Liver (tissue), 9 donors: ENCODE results near the gene CDH4. TPM values are rescaled to one million over a fixed set of nuclear protein-coding genes. Genes with fewer than 3 reads are reported as not detected.

Experiments used
- DNase-seq: peaks from one replicate; pipeline ENCODE4 v3.0.0-alpha.2; 2017; ENCODE audit warnings: low spot score
- H3K27ac ChIP-seq, 2 donors: one replicate each; pipeline ENCODE4 v1.7.0; 2013; ENCODE audit warnings: inconsistent platforms in 2 of 2, low read length in 2 of 2, control low read depth in 1 of 2, low read depth in 1 of 2, mild to moderate bottlenecking in 1 of 2
- H3K27me3 ChIP-seq, 4 donors: one replicate each; pipeline versions ENCODE4 v1.6.1 to v1.7.0; 2013; ENCODE audit warnings: low read length in 3 of 4, inconsistent platforms in 1 of 4, mild to moderate bottlenecking in 1 of 4, moderate library complexity in 1 of 4; ENCODE audit not compliant: control insufficient read depth in 4 of 4, insufficient read depth in 4 of 4
- H3K36me3 ChIP-seq, 4 donors: one replicate each; pipeline versions ENCODE4 v1.6.1 to v1.7.0; 2013; ENCODE audit warnings: low read length in 3 of 4, mild to moderate bottlenecking in 3 of 4, low read depth in 1 of 4, moderate library complexity in 1 of 4; ENCODE audit not compliant: control insufficient read depth in 4 of 4, insufficient read depth in 3 of 4
- H3K4me1 ChIP-seq, 4 donors: one replicate each; pipeline versions ENCODE4 v1.6.1 to v1.7.0; 2013; ENCODE audit warnings: low read length in 3 of 4, mild to moderate bottlenecking in 3 of 4, moderate library complexity in 1 of 4; ENCODE audit not compliant: control insufficient read depth in 4 of 4, insufficient read depth in 4 of 4
- H3K4me3 ChIP-seq, 3 donors: one replicate each; pipeline versions ENCODE4 v1.6.1 to v1.7.0; 2013; ENCODE audit warnings: low read length in 3 of 3, control low read depth in 1 of 3, low read depth in 1 of 3, mild to moderate bottlenecking in 1 of 3
- H3K9ac ChIP-seq, 2 donors: one replicate each; pipeline ENCODE4 v1.7.0; 2013; ENCODE audit warnings: low read length in 2 of 2, mild to moderate bottlenecking in 2 of 2, moderate library complexity in 2 of 2, control low read depth in 1 of 2, low read depth in 1 of 2
- H3K9me3 ChIP-seq, 4 donors: one replicate each; pipeline versions ENCODE4 v1.6.1 to v1.7.0; 2013; ENCODE audit warnings: low read length in 3 of 4; ENCODE audit not compliant: control insufficient read depth in 4 of 4
- CTCF ChIP-seq: fragments of 150-350 bp; IDR thresholded peaks from 2 replicates; pipeline ENCODE4 v1.5.1; 2017; ENCODE audit warnings: improper control_type of control experiment, low read depth, low read length; ENCODE audit not compliant: missing input control
- FOXA1 ChIP-seq: IDR thresholded peaks from 2 replicates; pipeline ENCODE4 v1.6.1; 2016; ENCODE audit warnings: antibody characterized with exemption
- FOXA2 ChIP-seq: IDR thresholded peaks from 2 replicates; pipeline ENCODE4 v1.6.1; 2016; ENCODE audit warnings: antibody characterized with exemption
- GABPA ChIP-seq, 2 donors: IDR thresholded peaks in 1 of 2; conservative IDR thresholded peaks in 1 of 2; 2 replicates each; pipeline ENCODE4 v1.6.1; 2016; ENCODE audit warnings: antibody characterized with exemption in 2 of 2, mild to moderate bottlenecking in 1 of 2, moderate library complexity in 1 of 2
- HNF4A ChIP-seq, 2 donors: conservative IDR thresholded peaks; 2 replicates each; pipeline ENCODE4 v1.6.1; 2016; ENCODE audit warnings: antibody characterized with exemption in 2 of 2, mild to moderate bottlenecking in 2 of 2
- HNF4G ChIP-seq: IDR thresholded peaks from 2 replicates; pipeline ENCODE4 v1.6.1; 2016; ENCODE audit warnings: antibody characterized with exemption
- JUND ChIP-seq, 2 donors: IDR thresholded peaks; 2 replicates each; pipeline ENCODE4 v1.6.1; 2016; ENCODE audit warnings: antibody characterized with exemption in 2 of 2
- MAX ChIP-seq: IDR thresholded peaks from 2 replicates; pipeline ENCODE4 v1.6.1; 2016; ENCODE audit warnings: antibody characterized with exemption
- NR2F2 ChIP-seq: IDR thresholded peaks from 2 replicates; pipeline ENCODE4 v1.6.1; 2016; ENCODE audit warnings: antibody characterized with exemption
- RAD21 ChIP-seq, 2 donors: IDR thresholded peaks; 2 replicates each; pipeline ENCODE4 v1.6.1; 2016; ENCODE audit warnings: antibody characterized with exemption in 2 of 2, mild to moderate bottlenecking in 2 of 2
- RXRA ChIP-seq, 2 donors: IDR thresholded peaks; 2 replicates each; pipeline ENCODE4 v1.6.1; 2017 to 2018; ENCODE audit warnings: antibody characterized with exemption in 2 of 2, mild to moderate bottlenecking in 1 of 2
- SP1 ChIP-seq: IDR thresholded peaks from 2 replicates; pipeline ENCODE4 v1.6.1; 2018; ENCODE audit warnings: antibody characterized with exemption, mild to moderate bottlenecking
- TAF1 ChIP-seq: conservative IDR thresholded peaks from 2 replicates; pipeline ENCODE4 v1.6.1; 2016; ENCODE audit warnings: antibody characterized with exemption, mild to moderate bottlenecking
- YY1 ChIP-seq: IDR thresholded peaks from 2 replicates; pipeline ENCODE4 v1.6.1; 2016; ENCODE audit warnings: antibody characterized with exemption, mild to moderate bottlenecking
- WGBS: extraction: QIAGEN DNeasy Blood & Tissue Kit; methylation state at CpG from one replicate; pipeline ENCODE4 v1.1.7; 2013; 5-methylcytosine and 5-hydroxymethylcytosine counted together
- polyA plus RNA-seq, 2 donors: library from polyadenylated mRNA; stranded (reverse) in 1 of 2; unstranded in 1 of 2; fragments of 200-250 nt in 1 of 2; fragments of >200 nt in 1 of 2; fragmentation: Nextera tagmentation in 1 of 2; extraction: Ambion mirVana in 1 of 2; gene quantifications; one replicate each; pipeline versions ENCODE4 v1.2.1 to v1.2.3, GENCODE V29; 2013 to 2015
- total RNA-seq, 2 donors: library from RNA; depleted of rRNA; stranded (reverse); fragments of >200 nt; gene quantifications; one replicate each; pipeline ENCODE4 v1.2.3, GENCODE V29; 2014
- TF ChIP-seq, protein P1 (sequence below): IDR thresholded peaks from 2 replicates; pipeline ENCODE4 v1.6.1; 2016; ENCODE audit warnings: antibody characterized with exemption
- TF ChIP-seq, protein P2 (sequence below): IDR thresholded peaks from 2 replicates; pipeline ENCODE4 v1.6.1; 2016; ENCODE audit warnings: antibody characterized with exemption
- TF ChIP-seq, protein P3 (sequence below): IDR thresholded peaks from 2 replicates; pipeline ENCODE4 v1.6.1; 2016; ENCODE audit warnings: antibody characterized with exemption, mild to moderate bottlenecking
- donor health status: healthy.
- donor health status: healthy.
- donor health status: healthy.
- donor health status: healthy.
- donor health status: healthy.

Gene CDH4
- total and polyA plus RNA-seq, 4 donors = 0.03 to 0.25 (median 0.19) TPM; not detected in 1

GRCh38 chr20:61925555-61926252, 673.6 kb downstream of the CDH4 start:
- 78% methylated on average over 21 of the region's 21 CpGs for WGBS
- no peak overlapping the region for H3K9ac ChIP-seq
- H3K4me1 ChIP-seq = no peaks in the 10 kb centered on the region
- H3K27me3 ChIP-seq = no peaks in the 10 kb centered on the region
- no peaks in the 10 kb centered on the region for H3K36me3 ChIP-seq
- H3K4me3 ChIP-seq = no peak overlapping the region
- no peak for DNase-seq
- H3K27ac ChIP-seq = no peak overlapping the region
- TF ChIP-seq YY1 (no peak), MAX (no peak), RXRA (IDR thresholded peaks at IDR 0.05) (no peak), RAD21 (IDR thresholded peaks at IDR 0.05) (no peak), HNF4G (no peak), SP1 (no peak), JUND (IDR thresholded peaks at IDR 0.05) (no peak), CTCF (no peak), TAF1 (no peak)
- TF ChIP-seq, protein P1, sequence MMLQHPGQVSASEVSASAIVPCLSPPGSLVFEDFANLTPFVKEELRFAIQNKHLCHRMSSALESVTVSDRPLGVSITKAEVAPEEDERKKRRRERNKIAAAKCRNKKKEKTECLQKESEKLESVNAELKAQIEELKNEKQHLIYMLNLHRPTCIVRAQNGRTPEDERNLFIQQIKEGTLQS = no peak
- TF ChIP-seq, protein P2, sequence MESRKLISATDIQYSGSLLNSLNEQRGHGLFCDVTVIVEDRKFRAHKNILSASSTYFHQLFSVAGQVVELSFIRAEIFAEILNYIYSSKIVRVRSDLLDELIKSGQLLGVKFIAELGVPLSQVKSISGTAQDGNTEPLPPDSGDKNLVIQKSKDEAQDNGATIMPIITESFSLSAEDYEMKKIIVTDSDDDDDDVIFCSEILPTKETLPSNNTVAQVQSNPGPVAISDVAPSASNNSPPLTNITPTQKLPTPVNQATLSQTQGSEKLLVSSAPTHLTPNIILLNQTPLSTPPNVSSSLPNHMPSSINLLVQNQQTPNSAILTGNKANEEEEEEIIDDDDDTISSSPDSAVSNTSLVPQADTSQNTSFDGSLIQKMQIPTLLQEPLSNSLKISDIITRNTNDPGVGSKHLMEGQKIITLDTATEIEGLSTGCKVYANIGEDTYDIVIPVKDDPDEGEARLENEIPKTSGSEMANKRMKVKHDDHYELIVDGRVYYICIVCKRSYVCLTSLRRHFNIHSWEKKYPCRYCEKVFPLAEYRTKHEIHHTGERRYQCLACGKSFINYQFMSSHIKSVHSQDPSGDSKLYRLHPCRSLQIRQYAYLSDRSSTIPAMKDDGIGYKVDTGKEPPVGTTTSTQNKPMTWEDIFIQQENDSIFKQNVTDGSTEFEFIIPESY = no peak
- no peaks in the 10 kb centered on the region for H3K9me3 ChIP-seq

- Histone ChIP-seq H3K27ac (no peak overlapping the region), H3K4me3 (no peak overlapping the region), H3K9ac (no peak overlapping the region), H3K4me1 (no peaks in the 10 kb centered on the region), H3K9me3 (no peaks in the 10 kb centered on the region), H3K27me3 (no peaks in the 10 kb centered on the region), H3K36me3 (no peaks in the 10 kb centered on the region)
- DNase-seq = no peak
- 85% methylated on average over 14 of the region's 14 CpGs for WGBS
- no peak for TF ChIP-seq FOXA2
- no peak for TF ChIP-seq CTCF
- TF ChIP-seq, protein P3, sequence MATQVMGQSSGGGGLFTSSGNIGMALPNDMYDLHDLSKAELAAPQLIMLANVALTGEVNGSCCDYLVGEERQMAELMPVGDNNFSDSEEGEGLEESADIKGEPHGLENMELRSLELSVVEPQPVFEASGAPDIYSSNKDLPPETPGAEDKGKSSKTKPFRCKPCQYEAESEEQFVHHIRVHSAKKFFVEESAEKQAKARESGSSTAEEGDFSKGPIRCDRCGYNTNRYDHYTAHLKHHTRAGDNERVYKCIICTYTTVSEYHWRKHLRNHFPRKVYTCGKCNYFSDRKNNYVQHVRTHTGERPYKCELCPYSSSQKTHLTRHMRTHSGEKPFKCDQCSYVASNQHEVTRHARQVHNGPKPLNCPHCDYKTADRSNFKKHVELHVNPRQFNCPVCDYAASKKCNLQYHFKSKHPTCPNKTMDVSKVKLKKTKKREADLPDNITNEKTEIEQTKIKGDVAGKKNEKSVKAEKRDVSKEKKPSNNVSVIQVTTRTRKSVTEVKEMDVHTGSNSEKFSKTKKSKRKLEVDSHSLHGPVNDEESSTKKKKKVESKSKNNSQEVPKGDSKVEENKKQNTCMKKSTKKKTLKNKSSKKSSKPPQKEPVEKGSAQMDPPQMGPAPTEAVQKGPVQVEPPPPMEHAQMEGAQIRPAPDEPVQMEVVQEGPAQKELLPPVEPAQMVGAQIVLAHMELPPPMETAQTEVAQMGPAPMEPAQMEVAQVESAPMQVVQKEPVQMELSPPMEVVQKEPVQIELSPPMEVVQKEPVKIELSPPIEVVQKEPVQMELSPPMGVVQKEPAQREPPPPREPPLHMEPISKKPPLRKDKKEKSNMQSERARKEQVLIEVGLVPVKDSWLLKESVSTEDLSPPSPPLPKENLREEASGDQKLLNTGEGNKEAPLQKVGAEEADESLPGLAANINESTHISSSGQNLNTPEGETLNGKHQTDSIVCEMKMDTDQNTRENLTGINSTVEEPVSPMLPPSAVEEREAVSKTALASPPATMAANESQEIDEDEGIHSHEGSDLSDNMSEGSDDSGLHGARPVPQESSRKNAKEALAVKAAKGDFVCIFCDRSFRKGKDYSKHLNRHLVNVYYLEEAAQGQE = no peak
- no peak for TF ChIP-seq RAD21 (IDR thresholded peaks at IDR 0.05)
- TF ChIP-seq, protein P1 = no peak
- no peak for TF ChIP-seq YY1
- TF ChIP-seq FOXA1 = no peak
- TF ChIP-seq GABPA (IDR thresholded peaks at IDR 0.05 in 1 of 2, conservative IDR thresholded peaks at IDR 0.05 in 1 of 2) = no peak
- TF ChIP-seq MAX = no peak
- TF ChIP-seq, protein P2 = no peak
- no peak for TF ChIP-seq TAF1
- no peak for TF ChIP-seq HNF4G
- TF ChIP-seq HNF4A (conservative IDR thresholded peaks at IDR 0.05) = no peak
- TF ChIP-seq NR2F2 = no peak
These were observed 674.2 kb downstream of the CDH4 start for GRCh38 chr20:61926253-61926613.
